ENCODE data around the gene SLC18A2. TPM values are rescaled to one million over a fixed set of nuclear protein-coding genes. Genes with fewer than 3 reads are reported as not detected.

Gene SLC18A2
- polyA plus RNA-seq, 4 donors, result 0.22 to 0.57 (median 0.33) TPM

DNA sequence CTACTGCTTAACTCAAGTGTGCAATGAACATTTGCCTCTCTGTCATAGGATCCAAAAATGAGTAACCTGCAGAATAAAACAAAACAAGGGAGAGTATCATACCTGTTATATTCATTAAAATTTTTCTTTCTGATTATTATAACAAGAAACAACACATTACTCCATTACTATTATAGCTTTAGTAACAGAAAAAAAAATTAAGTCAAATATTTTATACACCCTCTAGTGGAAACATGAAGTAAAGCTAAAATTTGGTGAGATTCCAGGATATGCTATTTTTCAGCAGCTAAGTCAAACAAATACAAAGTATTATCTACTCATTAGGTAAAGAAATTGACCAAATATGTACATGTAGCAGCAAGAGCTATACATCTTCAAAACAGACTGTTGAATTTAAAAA lies 78.0 kb downstream of the SLC18A2 start:
- Histone ChIP-seq H3K9me3 (ENCODE audit: control insufficient read depth in 2 of 2, insufficient read depth in 1 of 2, low read depth in 1 of 2, low read length in 1 of 2) (no peaks in the 10 kb centered on the region), H3K36me3 (ENCODE audit: control insufficient read depth in 3 of 3, insufficient read depth in 2 of 3, low read depth in 1 of 3, low read length in 3 of 3) (peaks cover 0 to 3% (median 3%) of the 10 kb centered on the region in 3 donors), H3K27me3 (ENCODE audit: control insufficient read depth in 3 of 3, insufficient read depth in 3 of 3, low read length in 3 of 3) (no peaks in the 10 kb centered on the region), H3K27ac (ENCODE audit: low read depth in 1 of 3, low read length in 2 of 3) (no peak overlapping the region), H3K4me1 (ENCODE audit: control insufficient read depth in 3 of 3, insufficient read depth in 2 of 3, low read depth in 1 of 3, low read length in 2 of 3) (no peaks in the 10 kb centered on the region), H3K4me3 (ENCODE audit: low read depth in 1 of 3, low read length in 3 of 3) (no peak overlapping the region)
- FAIRE-seq (peak; percentile 44), DNase-seq (no peak)

DNA sequence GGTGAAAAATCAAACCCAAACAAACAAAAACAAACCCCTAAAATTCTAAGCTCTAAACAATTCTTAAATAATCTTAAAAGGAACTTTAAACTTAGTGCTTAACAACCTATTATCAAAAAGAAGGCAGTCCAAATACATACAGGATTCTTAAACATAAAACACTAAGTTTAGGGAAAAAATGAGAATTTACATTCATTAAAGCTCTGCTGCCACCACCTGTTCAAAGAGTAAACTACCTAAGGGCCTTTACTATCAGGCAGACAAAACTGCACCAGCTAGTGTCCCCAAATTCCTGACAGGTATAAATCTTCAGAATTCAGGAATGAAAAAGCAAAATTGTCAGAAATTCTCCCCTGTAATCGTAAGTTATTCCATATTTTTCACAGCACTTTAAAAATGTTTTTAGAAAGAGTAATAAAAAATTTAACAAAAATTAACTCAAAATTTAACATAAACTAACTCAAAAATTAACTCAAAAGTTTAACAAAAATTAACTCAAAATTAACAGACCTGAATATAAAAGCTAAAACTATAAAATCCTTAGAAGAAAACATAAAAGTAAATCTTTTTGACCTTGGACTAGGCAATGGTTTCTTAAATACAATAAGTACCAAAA lies 79.2 kb downstream of the SLC18A2 start:
- FAIRE-seq, result peak; percentile 85

GRCh38 chr10:117322260-117322659 lies 81.3 kb downstream of the SLC18A2 start:
- Histone ChIP-seq H3K4me1 (ENCODE audit: control insufficient read depth in 3 of 3, insufficient read depth in 2 of 3, low read depth in 1 of 3, low read length in 2 of 3) (peaks cover 0 to 2% (median 0%) of the 10 kb centered on the region in 3 donors), H3K9me3 (ENCODE audit: control insufficient read depth in 2 of 2, insufficient read depth in 1 of 2, low read depth in 1 of 2, low read length in 1 of 2) (no peaks in the 10 kb centered on the region), H3K27ac (ENCODE audit: low read depth in 1 of 3, low read length in 2 of 3) (no peak overlapping the region), H3K27me3 (ENCODE audit: control insufficient read depth in 3 of 3, insufficient read depth in 3 of 3, low read length in 3 of 3) (no peaks in the 10 kb centered on the region), H3K4me3 (ENCODE audit: low read depth in 1 of 3, low read length in 3 of 3) (no peak overlapping the region), H3K36me3 (ENCODE audit: control insufficient read depth in 3 of 3, insufficient read depth in 2 of 3, low read depth in 1 of 3, low read length in 3 of 3) (no peaks in the 10 kb centered on the region)
- 63 to 74% (median 73%) methylated on average over 4 of the region's 4 CpGs for WGBS, 3 donors
- FAIRE-seq (no peak), DNase-seq (no peak)

More for the DNA sequence above, 79.2 kb downstream of the SLC18A2 start:
- H3K9me3 ChIP-seq (ENCODE audit: control insufficient read depth in 2 of 2, insufficient read depth in 1 of 2, low read depth in 1 of 2, low read length in 1 of 2), result no peaks in the 10 kb centered on the region
- H3K4me3 ChIP-seq (ENCODE audit: low read depth in 1 of 3, low read length in 3 of 3), result no peak overlapping the region
- peaks cover 0 to 3% (median 3%) of the 10 kb centered on the region in 3 donors for H3K36me3 ChIP-seq (ENCODE audit: control insufficient read depth in 3 of 3, insufficient read depth in 2 of 3, low read depth in 1 of 3, low read length in 3 of 3)
- no peaks in the 10 kb centered on the region for H3K4me1 ChIP-seq (ENCODE audit: control insufficient read depth in 3 of 3, insufficient read depth in 2 of 3, low read depth in 1 of 3, low read length in 2 of 3)
- peak in 1 of 2 donors; percentile 29 for DNase-seq
- H3K27ac ChIP-seq (ENCODE audit: low read depth in 1 of 3, low read length in 2 of 3), result no peak overlapping the region
- WGBS, 3 donors, result 63 to 80% (median 71%) methylated on average over 1 of the region's 1 CpG
- H3K27me3 ChIP-seq (ENCODE audit: control insufficient read depth in 3 of 3, insufficient read depth in 3 of 3, low read length in 3 of 3), result no peaks in the 10 kb centered on the region

DNA sequence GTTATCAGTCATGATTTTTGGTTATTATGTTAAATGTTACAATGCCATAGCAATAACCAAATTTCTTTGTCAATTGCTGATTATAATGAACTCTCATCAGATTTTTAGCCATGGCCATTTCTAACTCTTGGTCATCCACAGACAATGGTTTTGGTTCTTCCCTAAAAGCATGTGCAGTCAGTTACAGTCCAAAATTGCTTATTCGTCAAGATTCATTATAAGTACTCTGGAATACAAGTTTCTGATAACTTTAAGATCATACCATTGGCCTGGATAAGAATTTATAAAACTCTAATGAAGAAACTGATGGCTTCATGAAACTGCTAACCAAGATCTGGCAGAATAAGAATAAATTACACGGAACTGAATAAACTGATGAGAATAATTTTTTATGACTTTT lies 83.5 kb downstream of the SLC18A2 start:
- WGBS, 3 donors, result 95 to 97% (median 96%) methylated on average over 2 of the region's 2 CpGs

DNA sequence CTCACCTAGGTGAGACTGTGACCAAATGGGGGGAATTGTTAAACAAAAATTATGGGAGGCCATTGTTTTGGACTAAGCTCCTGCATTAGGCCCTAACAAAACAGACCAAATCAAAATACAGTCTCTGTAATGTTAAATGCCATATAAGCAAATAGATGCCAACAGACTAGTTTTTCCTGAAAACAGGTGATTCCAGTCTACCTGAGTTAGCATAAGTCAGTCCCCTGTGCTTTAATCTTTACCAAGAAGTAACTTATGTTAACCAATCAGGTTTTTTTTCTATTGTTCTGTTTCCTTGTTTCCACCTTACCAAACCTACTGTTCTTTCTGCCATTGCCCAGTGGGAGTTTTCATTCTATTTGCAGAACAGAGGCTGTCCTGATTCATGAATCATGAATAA lies 86.3 kb downstream of the SLC18A2 start:
- H3K4me1 ChIP-seq (ENCODE audit: control insufficient read depth in 3 of 3, insufficient read depth in 2 of 3, low read depth in 1 of 3, low read length in 2 of 3), result peaks cover 0 to 7% (median 2%) of the 10 kb centered on the region in 3 donors
- H3K36me3 ChIP-seq (ENCODE audit: control insufficient read depth in 3 of 3, insufficient read depth in 2 of 3, low read depth in 1 of 3, low read length in 3 of 3), result no peaks in the 10 kb centered on the region
- no peak overlapping the region for H3K27ac ChIP-seq (ENCODE audit: low read depth in 1 of 3, low read length in 2 of 3)
- no peak overlapping the region for H3K4me3 ChIP-seq (ENCODE audit: low read depth in 1 of 3, low read length in 3 of 3)
- no peaks in the 10 kb centered on the region for H3K9me3 ChIP-seq (ENCODE audit: control insufficient read depth in 2 of 2, insufficient read depth in 1 of 2, low read depth in 1 of 2, low read length in 1 of 2)
- H3K27me3 ChIP-seq (ENCODE audit: control insufficient read depth in 3 of 3, insufficient read depth in 3 of 3, low read length in 3 of 3), result no peaks in the 10 kb centered on the region
- DNase-seq, result no peak
- no peak for FAIRE-seq

More for the DNA sequence above, 83.5 kb downstream of the SLC18A2 start:
- no peak for FAIRE-seq
- Histone ChIP-seq H3K4me3 (ENCODE audit: low read depth in 1 of 3, low read length in 3 of 3) (no peak overlapping the region), H3K4me1 (ENCODE audit: control insufficient read depth in 3 of 3, insufficient read depth in 2 of 3, low read depth in 1 of 3, low read length in 2 of 3) (peaks cover 0 to 7% (median 0%) of the 10 kb centered on the region in 3 donors), H3K9me3 (ENCODE audit: control insufficient read depth in 2 of 2, insufficient read depth in 1 of 2, low read depth in 1 of 2, low read length in 1 of 2) (no peaks in the 10 kb centered on the region), H3K27ac (ENCODE audit: low read depth in 1 of 3, low read length in 2 of 3) (no peak overlapping the region), H3K27me3 (ENCODE audit: control insufficient read depth in 3 of 3, insufficient read depth in 3 of 3, low read length in 3 of 3) (no peaks in the 10 kb centered on the region), H3K36me3 (ENCODE audit: control insufficient read depth in 3 of 3, insufficient read depth in 2 of 3, low read depth in 1 of 3, low read length in 3 of 3) (no peaks in the 10 kb centered on the region)
- no peak for DNase-seq

Other genes starting within 250 kb of the SLC18A2 start
- gene SHTN1, start 235.9 kb upstream of the SLC18A2 start, polyA plus RNA-seq, result 10 to 100 TPM in 2 of 4 donors, 1 to 10 TPM in 2; 8.9 to 47.9 (median 9.8) TPM
- not detected for gene VAX1, start 102.8 kb upstream of the SLC18A2 start, polyA plus RNA-seq
- not detected for gene KCNK18, start 43.6 kb upstream of the SLC18A2 start, polyA plus RNA-seq
- 10 to 100 TPM in 2 of 4 donors, 1 to 10 TPM in 2; 5.8 to 37.8 (median 12.9) TPM for gene PDZD8, start 134.3 kb downstream of the SLC18A2 start, polyA plus RNA-seq